ENCODE measurements around the gene AOX1. TPM values are rescaled to one million over a fixed set of nuclear protein-coding genes. Genes with fewer than 3 reads are reported as not detected.
"Not testable (repeated sequence)": the region's sequence is repeated elsewhere in the genome, so short reads cannot be mapped to it uniquely, and the experiment has no call there.

Gene AOX1
- total and polyA plus RNA-seq, 4 experiments from 2014 or later: not detected

DNA sequence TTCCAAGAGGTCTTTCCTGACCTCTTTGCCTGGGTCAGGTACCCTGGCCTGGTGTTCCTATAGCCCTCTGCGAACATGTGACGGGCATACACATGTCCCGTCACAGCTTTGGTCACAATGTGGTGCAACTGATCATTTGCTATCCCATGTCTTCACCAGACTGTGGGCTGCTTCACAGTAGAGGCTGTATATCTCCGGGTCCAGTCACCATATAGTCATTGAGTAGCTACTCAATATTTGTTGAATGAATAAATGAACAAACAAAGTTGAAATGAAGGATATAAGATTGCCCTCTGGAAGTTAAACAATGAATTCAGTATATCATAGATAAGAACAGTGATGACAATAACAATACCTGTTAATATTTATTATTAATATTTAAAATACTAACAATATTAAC, 16.8 kb downstream of the AOX1 start:
- Mint-ChIP-seq H3K27ac (no peak overlapping the region), H3K36me3 (no peaks in the 10 kb centered on the region), H3K4me3 (no peak overlapping the region), H3K9me3 (peaks cover 0 to 6% (median 3%) of the 10 kb centered on the region in 8 donors), H3K4me1 (peaks cover 0 to 2% (median 0%) of the 10 kb centered on the region in 4 donors), H3K27me3 (peaks cover 10 to 12% of the 10 kb centered on the region in 2 donors)
- ChIA-PET CTCF (ENCODE audit: partially characterized antibody) (no interaction called here), POLR2A (ENCODE audit: partially characterized antibody) (no interaction called here)
- Histone ChIP-seq H3K4me3 (ENCODE audit: low read length in 2 of 2) (no peak overlapping the region), H3K27ac (ENCODE audit: low read depth, low read length) (no peak overlapping the region), H3K36me3 (ENCODE audit: insufficient read depth, low read length) (no peaks in the 10 kb centered on the region), H3K9me3 (ENCODE audit: control insufficient read depth in 1 of 2, low read length in 2 of 2) (no peaks in the 10 kb centered on the region), H3K27me3 (ENCODE audit: insufficient read depth, low read length) (no peaks in the 10 kb centered on the region), H3K4me1 (ENCODE audit: insufficient read depth, low read length) (no peaks in the 10 kb centered on the region)
- DNase-seq: no peak
- intact Hi-C loops (cut with micrococcal nuclease): no loop called here

DNA sequence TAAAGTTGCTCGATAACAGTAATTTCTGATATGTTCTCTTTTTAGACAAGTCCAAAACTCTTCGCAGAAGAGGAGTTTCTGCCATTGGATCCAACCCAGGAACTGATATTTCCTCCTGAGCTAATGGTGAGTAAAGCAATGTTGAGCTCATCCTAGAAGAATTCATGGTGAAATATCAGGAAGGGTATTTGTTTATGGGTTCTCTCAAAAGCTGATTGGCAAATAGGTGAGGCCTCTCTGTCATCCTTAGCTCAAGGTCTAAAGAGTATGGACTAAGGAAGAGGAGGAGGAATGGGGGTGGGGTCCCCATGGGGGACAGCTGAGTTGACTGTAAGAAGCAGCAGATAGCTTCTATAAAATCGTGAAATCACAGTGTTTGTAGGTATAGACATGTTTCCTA, 18.2 kb downstream of the AOX1 start:
- Mint-ChIP-seq H3K9me3 (peaks cover 0 to 8% (median 4%) of the 10 kb centered on the region in 8 donors), H3K36me3 (no peaks in the 10 kb centered on the region), H3K4me3 (no peak overlapping the region), H3K27me3 (peaks cover 9 to 12% of the 10 kb centered on the region in 2 donors), H3K4me1 (peaks cover 0 to 2% (median 0%) of the 10 kb centered on the region in 4 donors), H3K27ac (no peak overlapping the region)
- Histone ChIP-seq H3K27ac (ENCODE audit: low read depth, low read length) (no peak overlapping the region), H3K27me3 (ENCODE audit: insufficient read depth, low read length) (no peaks in the 10 kb centered on the region), H3K4me1 (ENCODE audit: insufficient read depth, low read length) (no peaks in the 10 kb centered on the region), H3K36me3 (ENCODE audit: insufficient read depth, low read length) (no peaks in the 10 kb centered on the region), H3K4me3 (ENCODE audit: low read length in 2 of 2) (no peak overlapping the region), H3K9me3 (ENCODE audit: control insufficient read depth in 1 of 2, low read length in 2 of 2) (no peaks in the 10 kb centered on the region)
- no peak for DNase-seq
- ChIA-PET CTCF (ENCODE audit: partially characterized antibody) (no interaction called here), POLR2A (ENCODE audit: partially characterized antibody) (no interaction called here)
- intact Hi-C loops (cut with micrococcal nuclease): no loop called here

DNA sequence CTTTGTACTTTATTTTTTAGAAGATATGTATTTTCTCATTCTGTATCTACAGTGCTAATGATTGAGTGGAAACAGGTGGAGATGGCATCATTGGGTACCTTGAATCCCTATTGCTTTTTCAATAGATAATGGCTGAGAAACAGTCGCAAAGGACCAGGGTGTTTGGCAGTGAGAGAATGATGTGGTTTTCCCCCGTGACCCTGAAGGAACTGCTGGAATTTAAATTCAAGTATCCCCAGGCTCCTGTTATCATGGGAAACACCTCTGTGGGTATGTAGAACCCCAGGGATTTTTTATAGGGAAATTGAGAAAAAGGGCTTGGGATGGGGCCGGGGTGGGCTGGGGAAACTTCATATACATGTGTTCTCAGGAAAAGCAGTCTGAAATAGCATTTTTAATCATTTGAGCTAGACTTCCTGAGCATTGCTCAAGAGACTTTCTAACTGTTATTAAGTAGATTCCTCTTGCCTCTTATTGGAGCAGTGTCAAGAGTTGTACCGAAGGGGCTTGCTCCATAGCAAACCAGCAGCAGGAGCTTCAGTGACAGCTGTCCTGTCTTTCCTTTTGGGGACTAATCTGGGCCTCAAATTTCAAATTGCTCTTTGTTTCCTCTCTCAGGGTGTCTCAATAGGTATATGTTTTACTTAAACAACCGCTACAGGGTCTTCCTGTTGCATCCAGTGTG, 18.9 kb downstream of the AOX1 start:
- intact Hi-C loops (cut with micrococcal nuclease): no loop called here
- H3K27me3 ChIP-seq (ENCODE audit: insufficient read depth, low read length): no peaks in the 10 kb centered on the region
- Mint-ChIP-seq H3K9me3 (peaks cover 0 to 8% (median 4%) of the 10 kb centered on the region in 8 donors), H3K4me3 (no peak overlapping the region), H3K27ac (no peak overlapping the region), H3K36me3 (no peaks in the 10 kb centered on the region), H3K4me1 (peaks cover 0 to 2% (median 0%) of the 10 kb centered on the region in 4 donors), H3K27me3 (peaks cover 9 to 12% of the 10 kb centered on the region in 2 donors)
- H3K9me3 ChIP-seq (ENCODE audit: control insufficient read depth in 1 of 2, low read length in 2 of 2): no peaks in the 10 kb centered on the region
- no peaks in the 10 kb centered on the region for H3K36me3 ChIP-seq (ENCODE audit: insufficient read depth, low read length)
- H3K4me1 ChIP-seq (ENCODE audit: insufficient read depth, low read length): no peaks in the 10 kb centered on the region
- no peak overlapping the region for H3K27ac ChIP-seq (ENCODE audit: low read depth, low read length)
- ChIA-PET CTCF (ENCODE audit: partially characterized antibody) (no interaction called here), POLR2A (ENCODE audit: partially characterized antibody) (no interaction called here)
- no peak for DNase-seq
- H3K4me3 ChIP-seq (ENCODE audit: low read length in 2 of 2): no peak overlapping the region

DNA sequence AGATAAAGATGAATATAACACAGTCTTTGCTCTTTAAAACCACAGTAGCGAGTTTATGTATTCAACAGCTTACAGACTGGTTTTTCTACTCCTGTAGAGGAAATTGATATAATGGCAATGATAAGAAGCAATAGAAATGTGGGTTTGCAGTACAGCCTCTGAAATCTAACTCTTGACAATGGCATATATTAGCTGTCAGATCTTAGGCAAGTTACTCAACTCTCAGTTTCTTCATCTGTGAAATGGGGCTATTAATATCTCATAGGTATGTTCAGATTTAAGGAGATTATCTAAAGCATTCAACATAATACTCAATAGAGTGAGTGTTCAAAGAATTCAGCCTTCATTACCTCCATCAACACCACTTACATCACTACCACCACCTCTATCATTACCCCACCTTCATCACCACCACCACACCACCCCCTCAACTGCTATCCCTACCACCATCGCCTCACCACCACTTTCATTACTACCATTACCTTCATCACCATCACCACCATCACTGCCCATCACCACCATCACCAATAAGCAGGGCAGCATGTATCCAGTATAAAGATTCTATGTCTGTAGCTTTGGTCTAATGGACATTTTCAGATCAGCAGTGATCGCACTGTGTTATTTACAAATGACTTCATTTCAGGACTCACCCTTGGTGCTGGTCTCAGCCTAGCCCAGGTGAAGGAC, 22.7 kb downstream of the AOX1 start:
- Mint-ChIP-seq H3K27ac (no peak overlapping the region), H3K36me3 (no peaks in the 10 kb centered on the region), H3K9me3 (peaks cover 0 to 8% (median 4%) of the 10 kb centered on the region in 8 donors), H3K4me3 (no peak overlapping the region), H3K27me3 (peaks cover 7 to 12% of the 10 kb centered on the region in 2 donors), H3K4me1 (peaks cover 0 to 2% (median 0%) of the 10 kb centered on the region in 4 donors)
- ChIA-PET CTCF (ENCODE audit: partially characterized antibody) (no interaction called here), POLR2A (ENCODE audit: partially characterized antibody) (no interaction called here)
- intact Hi-C loops (cut with micrococcal nuclease): no loop called here
- Histone ChIP-seq H3K4me1 (ENCODE audit: insufficient read depth, low read length) (no peaks in the 10 kb centered on the region), H3K36me3 (ENCODE audit: insufficient read depth, low read length) (no peaks in the 10 kb centered on the region), H3K27ac (ENCODE audit: low read depth, low read length) (no peak overlapping the region), H3K4me3 (ENCODE audit: low read length in 2 of 2) (no peak overlapping the region), H3K9me3 (ENCODE audit: control insufficient read depth in 1 of 2, low read length in 2 of 2) (no peaks in the 10 kb centered on the region), H3K27me3 (ENCODE audit: insufficient read depth, low read length) (no peaks in the 10 kb centered on the region)
- DNase-seq: no peak

DNA sequence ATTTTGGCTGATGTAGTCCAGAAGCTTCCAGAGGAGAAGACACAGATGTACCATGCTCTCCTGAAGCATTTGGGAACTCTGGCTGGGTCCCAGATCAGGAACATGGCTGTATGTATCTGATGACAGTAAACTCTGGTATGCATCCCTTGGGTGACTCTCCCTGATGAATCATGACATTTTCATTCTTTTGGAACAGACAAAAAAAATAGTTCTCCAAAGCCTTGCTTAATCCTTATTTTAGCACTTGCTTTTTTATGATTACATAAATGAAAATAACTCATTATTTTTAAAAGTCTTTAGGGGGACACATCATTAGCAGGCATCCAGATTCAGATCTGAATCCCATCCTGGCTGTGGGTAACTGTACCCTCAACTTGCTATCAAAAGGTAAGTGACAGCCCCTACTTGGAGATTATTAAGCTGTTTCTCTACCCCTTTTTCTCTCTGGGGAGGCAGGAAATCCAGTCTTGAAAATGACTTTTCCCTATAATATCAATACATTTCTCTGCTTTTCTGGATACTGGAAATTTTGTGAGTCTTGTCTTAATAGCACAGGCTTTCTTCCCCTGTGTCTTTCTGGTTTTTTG, 23.3 kb downstream of the AOX1 start:
- Histone ChIP-seq H3K9me3 (ENCODE audit: control insufficient read depth in 1 of 2, low read length in 2 of 2) (no peaks in the 10 kb centered on the region), H3K4me3 (ENCODE audit: low read length in 2 of 2) (no peak overlapping the region), H3K4me1 (ENCODE audit: insufficient read depth, low read length) (no peaks in the 10 kb centered on the region), H3K36me3 (ENCODE audit: insufficient read depth, low read length) (no peaks in the 10 kb centered on the region), H3K27ac (ENCODE audit: low read depth, low read length) (no peak overlapping the region), H3K27me3 (ENCODE audit: insufficient read depth, low read length) (no peaks in the 10 kb centered on the region)
- no peaks in the 10 kb centered on the region for H3K36me3 Mint-ChIP-seq
- intact Hi-C loops (cut with micrococcal nuclease): no loop called here
- peaks cover 0 to 8% (median 4%) of the 10 kb centered on the region in 8 donors for H3K9me3 Mint-ChIP-seq
- CTCF ChIA-PET (ENCODE audit: partially characterized antibody): no interaction called here
- H3K27me3 Mint-ChIP-seq: peaks cover 7 to 12% of the 10 kb centered on the region in 2 donors
- POLR2A ChIA-PET (ENCODE audit: partially characterized antibody): no interaction called here
- no peak for DNase-seq
- no peak overlapping the region for H3K27ac Mint-ChIP-seq
- H3K4me3 Mint-ChIP-seq: no peak overlapping the region
- H3K4me1 Mint-ChIP-seq: no peaks in the 10 kb centered on the region

DNA sequence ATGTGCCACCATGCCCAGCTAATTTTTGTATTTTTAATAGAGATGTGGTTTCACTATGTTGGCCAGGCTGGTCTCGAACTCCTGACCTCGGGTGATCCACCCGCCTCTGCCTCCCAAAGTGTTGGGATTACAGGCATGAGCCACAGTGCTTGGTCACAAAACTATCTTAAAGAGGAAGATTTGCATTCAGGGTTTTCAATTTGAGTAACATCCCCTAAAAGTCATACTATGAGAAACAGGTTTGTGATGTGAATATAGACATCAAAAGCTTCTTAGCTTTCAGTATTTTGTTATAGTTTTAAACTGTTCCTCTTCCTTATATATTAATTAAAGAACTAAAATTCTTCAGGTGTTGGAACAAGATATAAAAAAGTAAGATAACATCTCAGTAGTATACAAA, 24.4 kb downstream of the AOX1 start:
- H3K27me3 ChIP-seq (ENCODE audit: insufficient read depth, low read length); CTCF ChIA-PET (ENCODE audit: partially characterized antibody); DNase-seq; H3K4me3 Mint-ChIP-seq; H3K4me1 ChIP-seq (ENCODE audit: insufficient read depth, low read length); H3K4me3 ChIP-seq (ENCODE audit: low read length in 2 of 2); intact Hi-C loops (cut with micrococcal nuclease); H3K9me3 Mint-ChIP-seq; H3K27ac ChIP-seq (ENCODE audit: low read depth, low read length); H3K4me1 Mint-ChIP-seq; H3K36me3 ChIP-seq (ENCODE audit: insufficient read depth, low read length); H3K36me3 Mint-ChIP-seq; H3K9me3 ChIP-seq (ENCODE audit: control insufficient read depth in 1 of 2, low read length in 2 of 2); POLR2A ChIA-PET (ENCODE audit: partially characterized antibody); H3K27ac Mint-ChIP-seq: not testable (repeated sequence)
- peaks cover 7 to 12% of the 10 kb centered on the region in 2 donors for H3K27me3 Mint-ChIP-seq

DNA sequence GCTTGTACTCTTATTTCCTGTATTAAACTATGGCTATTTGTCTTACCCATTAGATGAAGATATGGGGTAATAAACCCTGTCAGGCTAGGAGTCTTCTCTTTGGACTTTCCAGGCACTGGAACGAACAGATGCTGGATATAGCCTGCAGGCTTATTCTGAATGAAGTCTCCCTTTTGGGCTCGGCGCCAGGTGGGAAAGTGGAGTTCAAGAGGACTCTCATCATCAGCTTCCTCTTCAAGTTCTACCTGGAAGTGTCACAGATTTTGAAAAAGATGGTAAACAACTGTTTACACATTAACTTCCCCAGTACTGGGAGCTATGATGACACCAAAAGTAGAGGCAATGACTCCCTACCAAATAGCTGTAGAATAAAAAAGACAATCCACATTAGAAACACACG, 27.9 kb downstream of the AOX1 start:
- Mint-ChIP-seq H3K27me3 (peaks cover 11 to 15% of the 10 kb centered on the region in 2 donors), H3K9me3 (peaks cover 0 to under 1% (median 0%) of the 10 kb centered on the region in 8 donors), H3K4me1 (peaks cover 0 to 1% (median 0%) of the 10 kb centered on the region in 4 donors), H3K4me3 (no peak overlapping the region), H3K27ac (no peak overlapping the region), H3K36me3 (no peaks in the 10 kb centered on the region)
- H3K27me3 ChIP-seq (ENCODE audit: insufficient read depth, low read length): no peaks in the 10 kb centered on the region
- no peaks in the 10 kb centered on the region for H3K4me1 ChIP-seq (ENCODE audit: insufficient read depth, low read length)
- H3K36me3 ChIP-seq (ENCODE audit: insufficient read depth, low read length): no peaks in the 10 kb centered on the region
- no peak for DNase-seq
- no peak overlapping the region for H3K27ac ChIP-seq (ENCODE audit: low read depth, low read length)
- ChIA-PET CTCF (ENCODE audit: partially characterized antibody) (no interaction called here), POLR2A (ENCODE audit: partially characterized antibody) (no interaction called here)
- no peaks in the 10 kb centered on the region for H3K9me3 ChIP-seq (ENCODE audit: control insufficient read depth in 1 of 2, low read length in 2 of 2)
- intact Hi-C loops (cut with micrococcal nuclease): no loop called here
- no peak overlapping the region for H3K4me3 ChIP-seq (ENCODE audit: low read length in 2 of 2)
